ENCODE data around the gene ATP2B1. TPM values are rescaled to one million over a fixed set of nuclear protein-coding genes. Genes with fewer than 3 reads are reported as not detected.

Gene ATP2B1
- total RNA-seq, 1 experiment from 2014 or later: 20.6 TPM

DNA sequence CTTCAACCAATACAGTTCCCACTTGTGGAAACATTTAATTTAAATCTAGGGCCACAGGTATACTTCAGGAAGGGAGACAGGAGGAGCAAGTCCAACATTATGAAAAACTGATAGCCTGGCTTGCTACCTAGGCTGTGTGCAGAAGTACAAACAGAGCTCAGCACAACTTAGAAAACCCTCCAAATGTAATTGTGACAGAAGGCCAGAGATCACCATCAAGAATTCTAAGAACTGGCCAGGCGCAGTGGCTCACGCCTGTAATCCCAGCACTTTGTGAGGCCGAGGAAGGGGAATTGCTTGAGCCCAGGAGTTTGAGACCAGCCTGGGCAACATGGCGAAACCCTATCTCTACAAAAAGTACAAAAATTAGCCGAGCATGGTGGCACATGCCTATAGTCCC is 14.1 kb downstream of the ATP2B1 start:
- no peaks in the 10 kb centered on the region for H3K9me3 Mint-ChIP-seq
- Histone ChIP-seq H3K14ac (ENCODE audit: insufficient read depth, low read length) (no peak overlapping the region), H3K27ac (ENCODE audit: insufficient read length, low read depth, low read length) (no peak overlapping the region), H2AK5ac (ENCODE audit: insufficient read length, low read length) (no peak overlapping the region), H2AFZ (ENCODE audit: low read length) (no peak overlapping the region), H4K91ac (ENCODE audit: insufficient read length, low read depth, low read length) (no peak overlapping the region), H2BK12ac (ENCODE audit: insufficient read length, low read depth, low read length) (no peak overlapping the region), H4K20me1 (ENCODE audit: control insufficient read depth, insufficient read depth, insufficient read length) (no peaks in the 10 kb centered on the region), H3T11ph (ENCODE audit: low read length) (no peak overlapping the region), H3K9me3 (ENCODE audit: control insufficient read depth, low read depth, low read length) (no peaks in the 10 kb centered on the region), H3K18ac (ENCODE audit: insufficient read length, low read depth, low read length) (no peak overlapping the region), H2BK5ac (ENCODE audit: insufficient read length, low read length) (no peak overlapping the region), H4K8ac (replicated peaks; ENCODE audit: insufficient read length, low read depth, low read length) (no peak overlapping the region), H3K23me2 (ENCODE audit: insufficient read length, low read depth, low read length, poor library complexity, severe bottlenecking) (no peaks in the 10 kb centered on the region), H2BK15ac (ENCODE audit: low read depth, low read length) (no peak overlapping the region), H3K9ac (ENCODE audit: extremely low read depth, insufficient read length, low read length) (no peak overlapping the region), H3K23ac (ENCODE audit: insufficient read length, low read depth, low read length) (no peak overlapping the region), H3K56ac (ENCODE audit: insufficient read length, low read depth, low read length) (no peak overlapping the region), H2BK20ac (ENCODE audit: low read depth, low read length, poor library complexity, severe bottlenecking) (no peak overlapping the region), H2BK120ac (ENCODE audit: low read depth, low read length, poor library complexity, severe bottlenecking) (no peak overlapping the region), H3K79me2 (ENCODE audit: insufficient read depth, low read length) (no peaks in the 10 kb centered on the region; the same call in 1 of the 2 replicates), H3K4ac (ENCODE audit: low read depth, low read length) (no peak overlapping the region), H3K4me2 (ENCODE audit: insufficient read depth, insufficient read length, low read length) (no peak overlapping the region), H3K27me3 (ENCODE audit: insufficient read depth, low read length) (no peaks in the 10 kb centered on the region), H3K4me1 (ENCODE audit: insufficient read depth, low read length) (no peaks in the 10 kb centered on the region; the same call in 1 of the 2 replicates), H3K79me1 (ENCODE audit: insufficient read depth, low read depth, low read length, poor library complexity, severe bottlenecking) (peaks cover 3% of the 10 kb centered on the region), H4K5ac (ENCODE audit: insufficient read length, low read depth, low read length) (no peak overlapping the region)
- no CpG with 5 or more reads among the region's 5 CpGs for WGBS (ENCODE audit: extremely low coverage, insufficient read length, low lambda C conversion rate)
- TF ChIP-seq, protein P1, sequence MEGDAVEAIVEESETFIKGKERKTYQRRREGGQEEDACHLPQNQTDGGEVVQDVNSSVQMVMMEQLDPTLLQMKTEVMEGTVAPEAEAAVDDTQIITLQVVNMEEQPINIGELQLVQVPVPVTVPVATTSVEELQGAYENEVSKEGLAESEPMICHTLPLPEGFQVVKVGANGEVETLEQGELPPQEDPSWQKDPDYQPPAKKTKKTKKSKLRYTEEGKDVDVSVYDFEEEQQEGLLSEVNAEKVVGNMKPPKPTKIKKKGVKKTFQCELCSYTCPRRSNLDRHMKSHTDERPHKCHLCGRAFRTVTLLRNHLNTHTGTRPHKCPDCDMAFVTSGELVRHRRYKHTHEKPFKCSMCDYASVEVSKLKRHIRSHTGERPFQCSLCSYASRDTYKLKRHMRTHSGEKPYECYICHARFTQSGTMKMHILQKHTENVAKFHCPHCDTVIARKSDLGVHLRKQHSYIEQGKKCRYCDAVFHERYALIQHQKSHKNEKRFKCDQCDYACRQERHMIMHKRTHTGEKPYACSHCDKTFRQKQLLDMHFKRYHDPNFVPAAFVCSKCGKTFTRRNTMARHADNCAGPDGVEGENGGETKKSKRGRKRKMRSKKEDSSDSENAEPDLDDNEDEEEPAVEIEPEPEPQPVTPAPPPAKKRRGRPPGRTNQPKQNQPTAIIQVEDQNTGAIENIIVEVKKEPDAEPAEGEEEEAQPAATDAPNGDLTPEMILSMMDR (conservative IDR thresholded peaks at IDR 0.05): no peak
- DNase-seq: no peak
- H3K4me1 Mint-ChIP-seq: peaks cover 0 to 5% of the 10 kb centered on the region in 2 experiments; a peak in 1 of 4 replicates
- no peaks in the 10 kb centered on the region for H3K27me3 Mint-ChIP-seq (ENCODE audit: low read depth)
- H3K4me3 Mint-ChIP-seq: no peak overlapping the region
- no peaks in the 10 kb centered on the region for H3K36me3 Mint-ChIP-seq (ENCODE audit: insufficient read depth in 1 of 3, low read depth in 3 of 3)
- no peak overlapping the region for H3K27ac Mint-ChIP-seq
